Measurements from ENCODE around the gene BOLL. TPM values are rescaled to one million over a fixed set of nuclear protein-coding genes. Genes with fewer than 3 reads are reported as not detected.
"Not testable (repeated sequence)": the region's sequence is repeated elsewhere in the genome, so short reads cannot be mapped to it uniquely, and the experiment has no call there.

BOLL gene, protein sequence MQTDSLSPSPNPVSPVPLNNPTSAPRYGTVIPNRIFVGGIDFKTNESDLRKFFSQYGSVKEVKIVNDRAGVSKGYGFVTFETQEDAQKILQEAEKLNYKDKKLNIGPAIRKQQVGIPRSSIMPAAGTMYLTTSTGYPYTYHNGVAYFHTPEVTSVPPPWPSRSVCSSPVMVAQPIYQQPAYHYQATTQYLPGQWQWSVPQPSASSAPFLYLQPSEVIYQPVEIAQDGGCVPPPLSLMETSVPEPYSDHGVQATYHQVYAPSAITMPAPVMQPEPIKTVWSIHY
- not detected in 2 replicates for polyA plus RNA-seq (2013)

DNA sequence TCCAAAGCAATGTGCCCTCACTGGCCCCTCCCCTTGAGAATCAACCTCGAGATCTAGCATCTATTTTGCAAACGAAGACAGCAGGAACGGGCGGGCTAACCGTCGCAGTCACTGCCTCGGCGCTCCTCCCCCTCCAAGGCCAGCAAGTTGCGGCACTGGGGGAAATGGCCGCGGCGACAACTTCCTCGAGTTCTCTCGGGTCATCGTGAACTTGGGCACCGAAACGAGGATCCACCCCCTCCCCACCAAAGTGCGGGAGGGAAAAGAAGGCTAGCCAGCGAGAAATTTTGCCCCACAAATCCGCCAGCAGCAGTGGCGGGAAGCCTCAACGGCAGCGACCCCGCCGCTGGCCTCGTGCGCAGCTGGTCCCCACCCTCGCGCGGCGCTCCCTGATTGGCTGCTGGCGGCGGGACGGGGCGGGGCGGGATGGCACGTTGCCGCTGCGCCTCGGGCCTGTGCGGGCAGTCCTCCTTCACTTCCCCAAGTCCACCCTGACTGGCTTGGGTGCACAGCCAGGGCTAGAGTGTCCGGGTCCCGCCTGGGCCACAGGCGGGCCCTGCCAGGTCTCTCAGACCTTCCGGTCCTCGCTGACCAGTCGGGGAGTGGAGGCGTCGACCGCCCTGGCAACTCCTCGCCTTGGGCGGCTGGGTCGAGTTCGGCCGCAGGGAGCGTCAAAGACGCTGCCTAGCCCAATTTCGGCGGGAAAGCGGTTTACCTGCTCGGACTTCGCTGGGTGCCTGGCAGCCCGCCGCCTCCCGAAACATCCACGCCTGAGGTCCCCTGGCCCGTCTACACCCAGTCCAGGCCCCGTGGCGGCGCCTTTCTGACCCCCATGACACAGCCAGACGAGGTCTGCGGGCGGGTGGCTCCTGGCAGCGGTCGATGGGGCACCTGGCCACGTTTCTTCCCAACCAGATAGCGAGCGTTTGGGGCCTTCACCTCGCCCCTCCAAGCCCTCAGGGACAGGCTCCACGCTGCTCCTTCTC, at the start of gene BOLL:
BOLL (minus strand) TSS at position 364 of the 986 bp plus-strand sequence. CDS start 3,469 bp downstream, outside the sequence.
- Histone ChIP-seq H2BK12ac (ENCODE audit: low read length) (no peak within 1 kb of the TSS), H3K79me1 (ENCODE audit: low read length) (no peaks in the 10 kb centered on the region), H3K9me3 (ENCODE audit: insufficient read depth, low read depth, low read length) (no peaks in the 10 kb centered on the region), H3K14ac (ENCODE audit: low read length) (no peak within 1 kb of the TSS), H3K79me2 (ENCODE audit: control insufficient read depth, insufficient read depth, low read length, poor library complexity) (no peaks in the 10 kb centered on the region), H4K12ac (ENCODE audit: low read depth, low read length) (no peak within 1 kb of the TSS), H3K4me2 (ENCODE audit: low read length) (peak within 1 kb of the TSS; percentile 52), H4K91ac (ENCODE audit: low read depth, low read length) (no peak within 1 kb of the TSS), H3K9ac (ENCODE audit: low read length) (no peak within 1 kb of the TSS), H3K4me3 (ENCODE audit: low read depth, low read length) (no peak within 1 kb of the TSS), H2BK120ac (ENCODE audit: insufficient read depth, low read length, poor library complexity) (no peak within 1 kb of the TSS), H3K4ac (ENCODE audit: low read depth, low read length) (no peak within 1 kb of the TSS), H3K23ac (ENCODE audit: low read length) (no peak within 1 kb of the TSS), H3K27ac (ENCODE audit: low read depth, low read length) (no peak within 1 kb of the TSS), H2BK5ac (ENCODE audit: low read depth, low read length, poor library complexity) (no peak within 1 kb of the TSS), H3K18ac (ENCODE audit: low read length) (no peak within 1 kb of the TSS), H3K4me1 (ENCODE audit: control insufficient read depth in 1 of 2, insufficient read depth in 2 of 2, low read length in 2 of 2) (peaks cover 4 to 7% of the 10 kb centered on the region in 2 experiments), H2AFZ (ENCODE audit: insufficient read depth, low read length, poor library complexity) (peak within 1 kb of the TSS; percentile 23), H2AK5ac (ENCODE audit: low read length) (no peak within 1 kb of the TSS), H3K27me3 (ENCODE audit: insufficient read depth, low read length) (peaks cover 14% of the 10 kb centered on the region), H4K8ac (ENCODE audit: low read depth, low read length) (no peak within 1 kb of the TSS), H3K36me3 (ENCODE audit: control insufficient read depth in 1 of 2, insufficient read depth in 2 of 2, low read length in 2 of 2) (no peaks in the 10 kb centered on the region)
- WGBS (ENCODE audit: extremely low coverage, insufficient coverage, insufficient read length): no CpG with 5 or more reads among the region's 80 CpGs
- no peak for DNase-seq

DNA sequence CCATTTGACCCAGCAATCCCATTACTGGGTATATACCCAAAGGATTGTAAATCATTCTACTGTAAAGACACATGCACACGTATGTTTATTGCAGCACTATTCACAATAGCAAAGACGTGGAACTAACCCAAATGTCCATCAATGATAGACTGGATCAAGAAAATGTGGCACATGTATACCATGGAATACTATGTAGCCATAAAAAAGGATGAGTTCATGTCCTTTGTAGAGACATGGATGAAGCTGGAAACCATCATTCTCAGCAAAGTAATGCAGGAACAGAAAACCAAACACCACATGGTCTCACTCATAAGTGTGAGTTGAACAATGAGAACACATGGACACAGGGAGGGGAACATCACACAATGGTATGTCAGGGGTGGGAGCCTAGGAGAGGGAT, 49.7 kb upstream of the BOLL start:
- not testable (repeated sequence) for H3K27me3 ChIP-seq (ENCODE audit: insufficient read depth, low read length); H4K12ac ChIP-seq (ENCODE audit: low read depth, low read length); H4K8ac ChIP-seq (ENCODE audit: low read depth, low read length); H3K4me3 ChIP-seq (ENCODE audit: low read depth, low read length); H3K27ac ChIP-seq (ENCODE audit: low read depth, low read length); H3K9ac ChIP-seq (ENCODE audit: low read length); H3K23ac ChIP-seq (ENCODE audit: low read length); H3K9me3 ChIP-seq (ENCODE audit: insufficient read depth, low read depth, low read length); H2BK120ac ChIP-seq (ENCODE audit: insufficient read depth, low read length, poor library complexity); H3K79me2 ChIP-seq (ENCODE audit: control insufficient read depth, insufficient read depth, low read length, poor library complexity); H2AFZ ChIP-seq (ENCODE audit: insufficient read depth, low read length, poor library complexity); H3K36me3 ChIP-seq (ENCODE audit: control insufficient read depth in 1 of 2, insufficient read depth in 2 of 2, low read length in 2 of 2); H2BK12ac ChIP-seq (ENCODE audit: low read length); H3K18ac ChIP-seq (ENCODE audit: low read length); H2AK5ac ChIP-seq (ENCODE audit: low read length); H3K4ac ChIP-seq (ENCODE audit: low read depth, low read length); DNase-seq; H3K14ac ChIP-seq (ENCODE audit: low read length); H2BK5ac ChIP-seq (ENCODE audit: low read depth, low read length, poor library complexity); H3K79me1 ChIP-seq (ENCODE audit: low read length); H4K91ac ChIP-seq (ENCODE audit: low read depth, low read length); H3K4me1 ChIP-seq (ENCODE audit: control insufficient read depth in 1 of 2, insufficient read depth in 2 of 2, low read length in 2 of 2); H3K4me2 ChIP-seq (ENCODE audit: low read length)
- no CpG with 5 or more reads among the region's 2 CpGs for WGBS (ENCODE audit: extremely low coverage, insufficient coverage, insufficient read length)

DNA sequence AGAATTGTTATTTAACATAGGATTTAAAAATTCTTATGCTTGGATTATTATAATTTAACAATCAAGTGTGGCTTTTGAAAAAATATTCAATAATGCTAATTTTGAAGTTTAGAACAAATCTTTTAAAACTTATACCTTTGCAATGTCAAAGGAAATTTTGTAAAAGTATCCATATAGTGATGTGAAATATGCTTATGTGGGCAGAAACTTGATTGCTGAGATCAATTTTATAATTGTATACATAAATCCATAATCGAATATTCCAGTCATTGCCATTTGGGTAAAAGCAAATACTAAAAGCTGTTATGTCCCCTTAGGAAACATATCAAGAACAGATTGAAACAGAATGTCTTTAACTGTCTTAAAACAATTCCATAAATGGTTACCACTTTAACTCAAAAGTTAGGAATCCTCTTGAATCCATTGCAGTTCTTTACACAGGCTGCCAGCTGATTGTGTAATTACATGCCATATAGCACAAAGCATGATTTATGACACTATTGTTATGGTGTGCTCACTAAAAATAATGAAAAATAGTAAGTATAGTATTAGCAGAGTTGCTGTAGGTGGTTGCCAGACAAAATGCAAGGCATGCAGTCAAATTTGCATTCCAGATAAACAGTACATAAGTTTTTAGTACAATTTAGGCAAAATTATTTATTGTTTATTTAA, 43.5 kb upstream of the BOLL start:
- no peaks in the 10 kb centered on the region for H3K9me3 ChIP-seq (ENCODE audit: insufficient read depth, low read depth, low read length)
- no peak overlapping the region for H3K4me3 ChIP-seq (ENCODE audit: low read depth, low read length)
- H4K91ac ChIP-seq (ENCODE audit: low read depth, low read length): no peak overlapping the region
- H2BK12ac ChIP-seq (ENCODE audit: low read length): no peak overlapping the region
- H3K79me2 ChIP-seq (ENCODE audit: control insufficient read depth, insufficient read depth, low read length, poor library complexity): no peaks in the 10 kb centered on the region
- H3K23ac ChIP-seq (ENCODE audit: low read length): no peak overlapping the region
- no peaks in the 10 kb centered on the region for H3K4me1 ChIP-seq (ENCODE audit: control insufficient read depth in 1 of 2, insufficient read depth in 2 of 2, low read length in 2 of 2)
- H3K27me3 ChIP-seq (ENCODE audit: insufficient read depth, low read length): no peaks in the 10 kb centered on the region
- no peak overlapping the region for H3K4me2 ChIP-seq (ENCODE audit: low read length)
- no peak overlapping the region for H2AFZ ChIP-seq (ENCODE audit: insufficient read depth, low read length, poor library complexity)
- H2AK5ac ChIP-seq (ENCODE audit: low read length): no peak overlapping the region
- no peak overlapping the region for H3K27ac ChIP-seq (ENCODE audit: low read depth, low read length)
- no peaks in the 10 kb centered on the region for H3K79me1 ChIP-seq (ENCODE audit: low read length)
- no peak overlapping the region for H3K14ac ChIP-seq (ENCODE audit: low read length)
- H2BK120ac ChIP-seq (ENCODE audit: insufficient read depth, low read length, poor library complexity): no peak overlapping the region
- H3K4ac ChIP-seq (ENCODE audit: low read depth, low read length): no peak overlapping the region
- no peak overlapping the region for H4K8ac ChIP-seq (ENCODE audit: low read depth, low read length)
- no peak overlapping the region for H3K18ac ChIP-seq (ENCODE audit: low read length)
- no peak overlapping the region for H4K12ac ChIP-seq (ENCODE audit: low read depth, low read length)
- H2BK5ac ChIP-seq (ENCODE audit: low read depth, low read length, poor library complexity): no peak overlapping the region
- peak in 1 of 2 donors; percentile 31 for DNase-seq
- no peak overlapping the region for H3K9ac ChIP-seq (ENCODE audit: low read length)
- no CpG with 5 or more reads among the region's 1 CpG for WGBS (ENCODE audit: extremely low coverage, insufficient coverage, insufficient read length)
- H3K36me3 ChIP-seq (ENCODE audit: control insufficient read depth in 1 of 2, insufficient read depth in 2 of 2, low read length in 2 of 2): no peaks in the 10 kb centered on the region

DNA sequence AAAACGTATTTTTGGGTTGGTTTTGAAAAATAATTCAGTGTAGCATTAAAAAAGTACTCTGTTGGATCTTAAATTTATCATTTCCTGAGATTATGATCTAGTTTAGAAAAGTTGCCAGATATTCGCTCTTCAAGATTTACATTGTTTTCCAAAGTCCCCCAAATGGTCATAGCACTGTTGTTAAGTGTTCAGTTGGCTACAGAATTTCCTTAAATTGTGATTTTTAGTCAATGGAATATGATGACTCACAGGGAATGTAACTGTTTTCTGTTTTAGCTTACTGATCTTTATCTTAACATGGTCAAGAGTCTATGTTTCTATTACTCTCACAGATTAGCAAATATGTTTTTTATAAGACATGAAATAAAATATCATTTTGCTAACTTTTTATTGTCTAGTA, 42.5 kb upstream of the BOLL start:
- Histone ChIP-seq H3K4ac (ENCODE audit: low read depth, low read length) (no peak overlapping the region), H4K91ac (ENCODE audit: low read depth, low read length) (no peak overlapping the region), H3K4me1 (ENCODE audit: control insufficient read depth in 1 of 2, insufficient read depth in 2 of 2, low read length in 2 of 2) (no peaks in the 10 kb centered on the region), H2AK5ac (ENCODE audit: low read length) (no peak overlapping the region), H3K79me1 (ENCODE audit: low read length) (no peaks in the 10 kb centered on the region), H3K79me2 (ENCODE audit: control insufficient read depth, insufficient read depth, low read length, poor library complexity) (no peaks in the 10 kb centered on the region), H2BK12ac (ENCODE audit: low read length) (no peak overlapping the region), H3K27ac (ENCODE audit: low read depth, low read length) (no peak overlapping the region), H3K14ac (ENCODE audit: low read length) (no peak overlapping the region), H3K4me3 (ENCODE audit: low read depth, low read length) (no peak overlapping the region), H3K36me3 (ENCODE audit: control insufficient read depth in 1 of 2, insufficient read depth in 2 of 2, low read length in 2 of 2) (no peaks in the 10 kb centered on the region), H4K12ac (ENCODE audit: low read depth, low read length) (no peak overlapping the region), H3K18ac (ENCODE audit: low read length) (no peak overlapping the region), H2BK5ac (ENCODE audit: low read depth, low read length, poor library complexity) (no peak overlapping the region), H2AFZ (ENCODE audit: insufficient read depth, low read length, poor library complexity) (no peak overlapping the region), H4K8ac (ENCODE audit: low read depth, low read length) (no peak overlapping the region), H3K27me3 (ENCODE audit: insufficient read depth, low read length) (no peaks in the 10 kb centered on the region), H2BK120ac (ENCODE audit: insufficient read depth, low read length, poor library complexity) (no peak overlapping the region), H3K9ac (ENCODE audit: low read length) (no peak overlapping the region), H3K4me2 (ENCODE audit: low read length) (no peak overlapping the region), H3K9me3 (ENCODE audit: insufficient read depth, low read depth, low read length) (no peaks in the 10 kb centered on the region), H3K23ac (ENCODE audit: low read length) (no peak overlapping the region)
- no CpG with 5 or more reads among the region's 2 CpGs for WGBS (ENCODE audit: extremely low coverage, insufficient coverage, insufficient read length)
- no peak for DNase-seq
